Stimulated activated CD4-positive, alpha-beta T cell treated with anti-CD3 and anti-CD28 coated beads, Interleukin-12 subunit alpha, Interleukin-12 subunit beta, amount 100 ng/mL, for 24 hours (primary cell): ENCODE measurements around the gene RPA3.

Experiments
- DNase-seq, 2 experiments: peaks; one replicate each; pipeline ENCODE4 v3.0.0-alpha.2; 2020; ENCODE audit warnings: low read depth in 2 of 2

RPA3 gene

DNA sequence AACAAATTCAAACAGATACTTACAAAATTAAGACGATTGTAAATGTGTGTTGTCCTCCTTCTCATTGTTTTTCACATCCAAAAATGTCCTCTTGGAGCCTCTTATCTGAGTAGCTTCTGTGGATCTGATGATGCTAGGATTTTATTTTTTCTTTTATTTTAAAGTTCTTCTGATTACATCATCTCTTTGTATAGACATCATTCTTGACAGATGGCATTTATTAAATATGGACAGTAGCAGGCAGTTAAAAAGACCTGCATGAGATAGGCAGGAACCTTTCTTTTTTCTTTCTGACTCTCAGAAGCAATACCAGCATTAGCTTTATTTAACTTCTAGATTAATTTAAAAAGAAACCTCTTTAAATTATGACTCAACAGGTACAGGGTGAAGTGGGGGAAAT lies at the start of gene RPA3:
Gene RPA3 (minus strand): TSS at position 116 of the 400 bp plus-strand sequence. CDS start 78,189 bp downstream, outside the sequence.
- no peak for DNase-seq

GRCh38 chr7:7766671-7767070 lies 48.3 kb upstream of the RPA3 start:
- no peak for DNase-seq

- DNase-seq = no peak
These were observed 47.0 kb upstream of the RPA3 start for GRCh38 chr7:7765422-7765821.

GRCh38 chr7:7764520-7765396 lies 46.4 kb upstream of the RPA3 start:
- DNase-seq = no peak

- DNase-seq = no peak
These were observed 43.8 kb upstream of the RPA3 start for GRCh38 chr7:7761974-7762779.

GRCh38 chr7:7761340-7761973 lies 43.0 kb upstream of the RPA3 start:
- no peak for DNase-seq

DNA sequence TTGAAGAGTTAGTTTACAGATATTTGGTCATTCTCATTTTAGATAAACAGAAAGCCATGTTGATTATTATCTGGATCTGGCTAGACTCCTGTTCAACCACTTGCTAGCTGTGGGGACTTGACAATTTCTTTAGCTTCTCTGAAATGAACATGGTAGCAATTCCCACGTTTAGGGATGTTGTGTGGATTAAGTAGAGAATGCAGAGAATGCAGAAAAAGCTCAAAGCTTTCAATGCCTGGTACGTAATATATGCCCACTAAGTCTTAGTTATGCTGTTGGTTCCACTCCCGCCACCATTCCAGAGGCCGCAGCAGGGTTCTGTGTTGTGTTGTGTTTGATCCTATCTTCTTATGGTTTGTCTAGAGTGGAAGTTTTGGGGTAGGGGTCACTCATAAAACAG lies 39.2 kb upstream of the RPA3 start:
- DNase-seq = no peak

GRCh38 chr7:7756577-7756976 lies 38.2 kb upstream of the RPA3 start:
- no peak for DNase-seq

DNA sequence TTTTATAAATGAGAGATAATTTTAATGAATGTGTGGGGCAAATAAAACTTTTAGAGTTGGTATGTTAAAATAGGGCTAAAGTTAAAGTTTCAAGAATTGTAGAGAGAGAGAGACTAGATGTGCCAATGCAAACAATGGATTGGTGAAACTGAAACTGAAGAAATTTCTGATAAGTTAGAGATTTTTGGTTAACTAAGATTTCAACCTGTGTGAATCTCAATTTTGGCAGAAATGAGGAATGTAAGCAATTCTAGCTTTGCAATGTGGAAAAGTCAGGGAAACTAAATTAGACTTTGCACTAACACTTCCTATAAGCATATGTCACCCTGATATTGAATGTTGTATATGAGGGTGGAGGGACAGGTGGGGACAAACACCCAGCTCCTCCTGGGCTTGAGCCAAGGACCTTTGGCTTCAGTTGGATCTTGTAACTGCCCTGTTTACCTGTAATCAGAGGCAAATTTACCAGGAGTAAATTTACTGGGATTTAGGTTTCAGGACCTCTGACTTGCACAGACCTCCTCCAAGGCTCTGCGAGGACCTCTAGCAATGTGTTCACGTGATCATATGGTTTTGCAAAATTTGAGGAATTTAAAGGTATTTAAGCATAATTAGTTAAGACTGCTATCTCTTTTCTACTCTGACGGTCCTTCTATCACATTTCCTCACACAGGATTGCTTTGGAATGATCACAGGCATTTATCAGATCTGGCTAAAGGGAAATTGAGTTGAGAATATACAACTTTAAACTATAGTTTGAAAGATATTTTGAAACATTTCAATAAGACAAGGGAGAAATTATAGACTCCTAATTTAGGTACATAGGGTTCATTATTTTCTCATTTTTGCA lies 33.1 kb upstream of the RPA3 start:
- no peak for DNase-seq

- no peak for DNase-seq
These were observed 32.3 kb upstream of the RPA3 start for GRCh38 chr7:7750571-7751242.

GRCh38 chr7:7746458-7746857 lies 28.1 kb upstream of the RPA3 start:
- no peak for DNase-seq

- no peak for DNase-seq
These were observed 27.6 kb upstream of the RPA3 start for GRCh38 chr7:7745966-7746365.

- no peak for DNase-seq
These were observed 26.9 kb upstream of the RPA3 start for GRCh38 chr7:7745258-7745657.

DNA sequence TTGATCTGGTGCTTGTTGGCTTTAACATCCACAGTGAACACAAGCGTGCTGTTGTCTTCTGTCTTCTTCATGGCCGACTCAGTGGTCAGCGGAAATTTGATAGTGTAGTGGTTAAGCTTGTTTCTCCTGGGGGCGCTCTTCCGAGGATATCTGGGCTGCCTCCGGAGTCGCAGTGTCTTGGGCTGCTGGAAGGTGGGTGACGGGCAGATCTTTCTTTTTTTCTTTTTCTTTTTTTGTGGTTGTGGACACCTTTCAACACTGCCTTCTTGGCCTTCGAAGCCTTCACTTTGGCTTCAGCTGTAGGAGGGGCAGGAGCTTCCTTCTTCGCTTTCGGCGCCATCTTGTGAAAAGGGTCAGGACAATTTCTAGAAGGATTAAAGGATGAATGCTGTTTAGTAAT lies 23.8 kb upstream of the RPA3 start:
- no peak for DNase-seq

DNA sequence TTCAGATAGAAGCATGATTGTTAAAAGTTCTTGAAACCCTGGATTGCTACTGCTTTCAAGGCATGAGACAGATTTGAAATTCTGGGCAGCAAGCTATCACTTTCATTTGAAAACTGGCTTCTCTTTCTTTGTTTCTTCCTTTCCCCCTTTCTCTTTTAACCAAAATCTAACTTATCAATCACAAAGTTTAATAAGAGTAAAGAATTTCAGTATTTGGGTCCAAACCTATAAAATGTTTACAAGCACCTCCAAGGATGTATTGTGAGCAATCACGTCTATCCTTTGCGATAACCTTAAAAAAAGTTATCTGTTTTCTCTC lies 21.6 kb upstream of the RPA3 start:
- no peak for DNase-seq

- DNase-seq = no peak
These were observed 21.0 kb upstream of the RPA3 start for GRCh38 chr7:7739204-7740036.

- no peak for DNase-seq
These were observed 20.2 kb upstream of the RPA3 start for GRCh38 chr7:7738622-7739021.

- no peak for DNase-seq
These were observed 19.8 kb upstream of the RPA3 start for GRCh38 chr7:7738177-7738576.

DNA sequence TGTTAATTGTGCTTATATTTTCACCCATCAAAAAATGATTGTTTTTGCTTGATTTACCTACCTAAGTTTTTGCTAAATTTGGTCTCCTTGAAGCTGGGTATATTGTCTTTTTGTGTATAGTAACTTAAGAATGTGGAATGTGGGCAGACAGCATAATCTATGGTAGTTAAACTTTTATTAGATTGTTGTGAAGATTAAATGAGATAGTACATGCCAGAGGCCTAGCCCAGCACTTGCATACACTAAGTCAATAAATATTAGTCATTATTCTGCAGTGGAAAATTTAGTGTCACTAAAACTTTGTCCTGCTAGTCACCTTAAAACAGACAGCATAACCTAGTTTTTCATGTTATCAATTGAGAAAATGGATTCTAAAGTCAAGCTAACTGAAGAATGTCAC lies 19.3 kb upstream of the RPA3 start:
- no peak for DNase-seq

DNA sequence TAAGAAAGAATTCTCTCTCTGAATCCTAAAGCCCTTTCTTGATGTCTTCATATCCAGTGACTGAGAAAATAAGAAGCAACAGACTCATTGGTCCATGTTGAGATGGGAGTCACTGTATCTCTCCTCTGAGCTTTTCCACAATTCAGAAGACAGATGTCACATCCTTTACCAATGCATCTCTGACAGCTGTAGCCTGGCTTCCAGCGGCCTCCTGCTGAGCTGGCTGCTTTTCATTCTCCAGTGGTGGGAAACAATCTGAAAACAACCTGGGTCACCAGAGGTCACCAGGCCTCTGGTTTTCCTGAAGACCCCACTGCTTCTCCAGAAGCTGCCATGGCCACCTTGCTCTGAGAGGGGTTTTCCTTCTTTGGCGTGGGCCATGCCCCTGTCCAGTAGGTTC lies 18.3 kb upstream of the RPA3 start:
- DNase-seq = no peak
